Brain microvascular endothelial cell (primary cell): ENCODE results near the gene IQSEC1.

Experiments used
- DNase-seq: peaks from one replicate; pipeline ENCODE4 v3.0.0-alpha.2; 2020
- H3K27ac ChIP-seq: fragments of 250-450 bp; sonication (Bioruptor Pico); 2 replicates; pipeline ENCODE4 v1.5.1; 2020; ENCODE audit warnings: mild to moderate bottlenecking, moderate library complexity
- H3K27me3 ChIP-seq: fragments of 250-450 bp; sonication (Bioruptor Pico); replicated peaks from 2 replicates; pipeline ENCODE4 v1.5.1; 2020; ENCODE audit warnings: mild to moderate bottlenecking
- H3K36me3 ChIP-seq: fragments of 250-450 bp; sonication (Bioruptor Pico); replicated peaks from 2 replicates; pipeline ENCODE4 v1.5.1; 2020; ENCODE audit warnings: mild to moderate bottlenecking
- H3K4me3 ChIP-seq: 2 replicates; pipeline ENCODE4 v1.5.1; 2011; ENCODE audit warnings: low read depth, mild to moderate bottlenecking, control low read depth, low read length, moderate library complexity
- in situ Hi-C: cut with HindIII; loops from 2 replicates; pipeline ENCODE4 v1.10.0; 2017; ENCODE audit warnings: low sequenced_read_pairs, low pct_ligation_motif_present
- TF ChIP-seq, protein P1 (sequence below): IDR thresholded peaks from 2 replicates; pipeline ENCODE4 v1.5.1; 2011; ENCODE audit warnings: low read depth, mild to moderate bottlenecking, moderate library complexity, low read length, control low read depth, inconsistent platforms; ENCODE audit errors: missing control alignments

Gene IQSEC1

DNA sequence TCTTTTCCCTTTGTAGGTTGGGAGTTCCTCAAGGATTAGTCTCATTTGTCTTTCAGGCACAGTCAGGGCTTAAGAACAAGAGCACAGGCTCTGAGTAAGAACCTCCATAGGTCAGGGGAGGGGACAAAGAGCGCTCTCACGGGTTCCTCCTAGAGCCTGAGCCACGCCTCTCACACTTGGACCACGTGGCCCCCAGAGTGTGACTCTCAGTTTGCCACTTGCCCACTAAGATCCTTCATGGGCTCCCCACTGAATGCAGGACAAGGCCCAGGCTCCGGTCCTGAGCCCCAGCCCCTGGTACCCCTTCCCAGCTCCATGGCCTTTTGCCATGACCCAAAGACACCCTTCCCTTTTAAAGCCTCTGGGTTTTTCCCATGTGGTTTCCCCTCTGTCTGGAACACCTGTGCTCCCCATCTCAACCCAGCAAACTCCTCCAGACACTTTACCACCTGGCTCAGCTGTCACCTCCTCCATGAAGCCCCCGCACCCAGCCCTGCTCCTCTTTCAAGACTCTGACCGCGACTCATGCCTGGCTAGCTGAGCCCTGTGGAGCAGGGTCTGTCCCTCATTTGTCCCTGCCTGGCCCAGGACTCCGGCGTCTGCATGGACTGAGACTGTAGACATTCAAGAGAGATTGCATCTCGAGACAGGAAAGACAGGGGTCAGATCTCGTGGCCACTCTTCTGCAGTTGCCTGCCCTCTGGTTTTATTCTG lies 32.7 kb downstream of the IQSEC1 start:
- in situ Hi-C loops = no loop called here
- no peak for DNase-seq
- H3K27me3 ChIP-seq = peaks cover 5% of the 10 kb centered on the region

DNA sequence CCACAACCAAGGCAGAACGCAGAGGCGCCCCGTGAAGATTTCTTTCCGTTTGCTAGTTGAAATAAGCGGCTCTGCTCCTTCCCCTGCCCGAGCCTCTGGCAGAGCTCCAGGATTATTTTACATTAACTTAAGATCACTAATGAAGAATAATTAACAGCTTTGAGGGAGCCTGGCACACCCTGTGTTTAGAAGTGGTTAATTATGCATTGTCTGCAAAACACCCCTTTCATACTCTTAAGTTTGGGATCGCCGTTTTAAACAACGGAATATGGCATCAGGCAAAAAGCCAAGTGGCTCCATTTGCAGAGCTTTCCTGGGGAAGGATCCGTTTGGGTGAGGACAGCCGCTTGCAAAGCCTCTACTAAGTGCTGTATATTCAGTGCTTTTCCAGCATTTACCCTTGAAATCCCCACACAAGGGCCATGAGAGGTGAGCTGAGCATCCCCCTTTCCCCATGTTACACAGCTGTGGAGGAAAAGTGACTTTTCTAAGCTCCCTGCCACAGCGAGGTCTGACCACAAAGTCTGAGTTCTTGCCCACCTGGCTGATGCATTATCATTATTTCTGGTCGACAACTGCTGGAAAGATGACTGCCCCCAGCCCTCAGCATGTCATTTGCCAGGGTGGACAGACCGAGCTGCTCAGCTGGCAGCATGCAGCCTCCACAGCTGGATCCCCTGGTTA lies 33.9 kb downstream of the IQSEC1 start:
- Histone ChIP-seq H3K4me3 (no peak overlapping the region), H3K36me3 (no peaks in the 10 kb centered on the region), H3K27ac (no peak overlapping the region), H3K27me3 (peaks cover 5% of the 10 kb centered on the region)
- in situ Hi-C loops = no loop called here
- DNase-seq = no peak
- TF ChIP-seq, protein P1, sequence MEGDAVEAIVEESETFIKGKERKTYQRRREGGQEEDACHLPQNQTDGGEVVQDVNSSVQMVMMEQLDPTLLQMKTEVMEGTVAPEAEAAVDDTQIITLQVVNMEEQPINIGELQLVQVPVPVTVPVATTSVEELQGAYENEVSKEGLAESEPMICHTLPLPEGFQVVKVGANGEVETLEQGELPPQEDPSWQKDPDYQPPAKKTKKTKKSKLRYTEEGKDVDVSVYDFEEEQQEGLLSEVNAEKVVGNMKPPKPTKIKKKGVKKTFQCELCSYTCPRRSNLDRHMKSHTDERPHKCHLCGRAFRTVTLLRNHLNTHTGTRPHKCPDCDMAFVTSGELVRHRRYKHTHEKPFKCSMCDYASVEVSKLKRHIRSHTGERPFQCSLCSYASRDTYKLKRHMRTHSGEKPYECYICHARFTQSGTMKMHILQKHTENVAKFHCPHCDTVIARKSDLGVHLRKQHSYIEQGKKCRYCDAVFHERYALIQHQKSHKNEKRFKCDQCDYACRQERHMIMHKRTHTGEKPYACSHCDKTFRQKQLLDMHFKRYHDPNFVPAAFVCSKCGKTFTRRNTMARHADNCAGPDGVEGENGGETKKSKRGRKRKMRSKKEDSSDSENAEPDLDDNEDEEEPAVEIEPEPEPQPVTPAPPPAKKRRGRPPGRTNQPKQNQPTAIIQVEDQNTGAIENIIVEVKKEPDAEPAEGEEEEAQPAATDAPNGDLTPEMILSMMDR = no peak

More for the DNA sequence above, 32.7 kb downstream of the IQSEC1 start:
- TF ChIP-seq, protein P1 = no peak
- H3K27ac ChIP-seq = no peak overlapping the region
- no peaks in the 10 kb centered on the region for H3K36me3 ChIP-seq
- no peak overlapping the region for H3K4me3 ChIP-seq

DNA sequence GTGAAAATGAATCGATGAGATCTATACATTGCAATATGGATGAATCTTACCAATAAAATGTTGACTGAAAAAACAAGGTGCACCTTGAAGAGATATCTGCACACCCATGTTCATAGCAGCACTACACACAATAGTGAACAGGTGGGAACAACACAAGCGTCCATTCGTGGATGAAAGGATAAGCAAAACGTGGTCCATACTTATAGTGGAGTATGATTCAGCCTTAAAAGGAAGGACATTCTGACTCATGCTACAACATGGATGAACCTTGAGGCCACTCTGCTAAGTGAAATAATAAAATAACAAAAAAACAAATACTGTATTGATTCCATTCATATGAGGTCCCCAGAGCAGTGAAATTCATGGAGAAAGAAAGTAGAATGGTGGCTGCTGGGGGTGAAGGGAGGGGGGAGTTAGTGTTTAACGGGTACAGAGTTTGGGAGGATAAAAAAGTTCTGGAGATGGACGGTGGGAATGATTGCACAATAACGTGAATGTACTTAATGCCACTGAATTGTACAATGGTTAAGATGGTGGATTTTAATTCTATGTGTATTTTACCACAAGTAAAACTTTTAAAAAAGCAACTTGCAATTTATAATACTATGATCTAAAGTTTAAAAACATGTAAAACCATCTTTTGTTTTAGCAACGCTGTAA lies 35.6 kb downstream of the IQSEC1 start:
- no peak for DNase-seq
- H3K4me3 ChIP-seq = no peak overlapping the region
- peaks cover 5% of the 10 kb centered on the region for H3K27me3 ChIP-seq
- H3K27ac ChIP-seq = no peak overlapping the region
- in situ Hi-C loops = no loop called here
- TF ChIP-seq, protein P1 = no peak
- no peaks in the 10 kb centered on the region for H3K36me3 ChIP-seq

DNA sequence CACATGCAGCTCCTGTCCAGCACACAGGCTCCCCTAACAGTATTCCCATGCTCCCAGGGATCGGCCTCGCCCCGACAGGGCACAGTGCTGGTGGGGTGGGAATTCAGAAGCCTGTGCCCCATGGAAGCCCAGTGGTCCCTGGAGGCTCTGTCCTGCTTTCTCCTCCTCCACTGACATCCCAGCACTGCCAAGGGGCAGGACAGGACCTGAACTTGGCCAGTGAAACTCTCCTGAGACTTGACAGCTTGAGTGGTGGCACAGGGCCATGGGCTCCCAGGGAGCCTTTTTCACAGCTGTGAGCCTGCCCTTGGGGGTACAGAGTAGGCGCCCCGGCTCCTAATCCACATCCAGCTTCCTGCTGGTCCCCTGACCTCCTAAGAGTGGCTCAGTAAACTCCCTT lies 38.4 kb downstream of the IQSEC1 start:
- no peak overlapping the region for H3K27ac ChIP-seq
- in situ Hi-C loops = no loop called here
- H3K36me3 ChIP-seq = no peaks in the 10 kb centered on the region
- DNase-seq = no peak
- H3K4me3 ChIP-seq = no peak overlapping the region
- H3K27me3 ChIP-seq = peaks cover 5% of the 10 kb centered on the region
- TF ChIP-seq, protein P1 = no peak

DNA sequence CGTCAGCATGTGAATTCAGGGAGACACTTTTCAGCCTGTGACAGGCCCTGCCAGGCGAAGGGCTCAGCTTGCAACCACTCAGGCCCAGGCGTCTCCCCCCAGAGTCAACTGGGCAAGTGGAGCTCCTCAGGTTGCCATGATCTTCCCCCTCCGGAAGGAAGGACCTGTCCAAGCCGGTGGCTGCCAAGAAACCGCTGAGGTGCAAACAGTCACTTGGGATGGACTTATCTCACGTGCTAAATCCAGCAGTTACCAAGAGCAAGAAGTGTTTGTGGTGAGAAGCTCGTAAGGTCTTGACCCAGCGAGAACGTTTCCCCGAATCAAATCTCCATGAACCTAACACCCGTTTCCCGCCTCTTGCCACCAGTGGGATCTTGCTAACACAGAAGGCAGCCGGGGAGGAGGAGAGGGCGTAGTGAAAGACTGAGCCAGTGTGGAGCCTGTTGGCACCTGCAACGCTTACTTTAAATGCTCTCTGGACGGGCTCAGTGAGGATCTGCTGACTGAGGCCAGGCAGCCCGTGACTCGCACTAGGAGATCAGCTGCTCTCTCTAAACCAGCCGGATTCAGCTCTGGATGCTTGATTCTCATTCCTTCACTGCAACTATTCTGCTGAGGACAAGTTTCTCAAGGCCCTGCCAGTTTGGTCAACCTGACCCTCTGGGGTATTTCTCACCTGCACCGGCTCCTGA lies 39.0 kb downstream of the IQSEC1 start:
- Histone ChIP-seq H3K36me3 (no peaks in the 10 kb centered on the region), H3K27me3 (peaks cover 4% of the 10 kb centered on the region), H3K27ac (no peak overlapping the region), H3K4me3 (no peak overlapping the region)
- no peak for DNase-seq
- in situ Hi-C loops = no loop called here
- TF ChIP-seq, protein P1 = no peak
